Measurements from ENCODE around the gene ERN1. TPM values are rescaled to one million over a fixed set of nuclear protein-coding genes. Genes with fewer than 3 reads are reported as not detected.

Gene ERN1
- polyA plus RNA-seq, 1 donor (not counting 4 experiments of a cell fraction or from before 2014, with no cell fraction given): 7.1 TPM

DNA sequence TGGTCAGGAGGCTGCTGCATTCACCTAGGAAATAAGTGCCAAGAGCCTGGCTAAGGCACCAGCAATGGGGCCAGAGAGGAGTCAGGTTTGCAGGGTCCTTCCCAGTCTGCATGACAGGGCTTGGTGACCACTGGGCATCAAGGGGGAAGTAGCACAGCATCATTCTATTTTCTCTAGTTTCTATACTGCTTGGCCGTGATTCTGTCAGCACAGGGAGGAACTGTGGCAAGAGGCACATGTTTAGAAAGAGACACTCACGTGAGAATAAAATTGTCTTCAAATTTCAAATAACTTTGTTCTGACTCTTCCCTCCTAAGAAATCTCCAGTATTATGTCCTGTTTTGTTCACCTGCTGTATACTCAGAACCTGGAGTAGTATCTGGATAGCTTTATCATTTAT is 37.8 kb downstream of the ERN1 start:
- Histone ChIP-seq H3K27ac (ENCODE audit: control insufficient read depth, insufficient read depth, low read length) (no peak overlapping the region), H3K27me3 (ENCODE audit: control insufficient read depth, extremely low read depth, insufficient read depth, low read length) (no peaks in the 10 kb centered on the region), H4K20me1 (ENCODE audit: control insufficient read depth, extremely low read depth, insufficient read depth, low read length) (no peaks in the 10 kb centered on the region), H3K4me1 (ENCODE audit: control insufficient read depth, extremely low read depth, insufficient read depth, low read length) (peaks cover 19% of the 10 kb centered on the region), H3K9ac (ENCODE audit: control insufficient read depth, extremely low read depth, insufficient read depth, low read length) (no peak overlapping the region), H3K36me3 (ENCODE audit: control insufficient read depth in 2 of 2, extremely low read depth in 1 of 2, insufficient read depth in 2 of 2, low read length in 2 of 2) (peaks cover 3 to 10% of the 10 kb centered on the region in 2 experiments), H3K9me3 (ENCODE audit: control insufficient read depth, low read depth, low read length) (no peaks in the 10 kb centered on the region), H3K4me2 (ENCODE audit: control insufficient read depth, extremely low read depth, insufficient read depth, low read depth, low read length) (no peak overlapping the region), H3K9me1 (ENCODE audit: control insufficient read depth, extremely low read depth, insufficient read depth, low read length) (no peaks in the 10 kb centered on the region), H3K4me3 (ENCODE audit: control insufficient read depth in 2 of 3, extremely low read depth in 1 of 3, insufficient read depth in 2 of 3, low read depth in 1 of 3, low read length in 3 of 3) (no peak overlapping the region), H2AFZ (ENCODE audit: control insufficient read depth, low read length) (no peak overlapping the region), H3K79me2 (ENCODE audit: control insufficient read depth, insufficient read depth, low read length) (peaks cover 6% of the 10 kb centered on the region)
- FAIRE-seq (no peak), DNase-seq (ENCODE audit: low read depth, low spot score) (no peak)
- dilution Hi-C loops (cut with MboI; ENCODE audit: extremely low pct_ligation_motif_present, low sequenced_read_pairs): no loop called here
- TF ChIP-seq, protein P1, sequence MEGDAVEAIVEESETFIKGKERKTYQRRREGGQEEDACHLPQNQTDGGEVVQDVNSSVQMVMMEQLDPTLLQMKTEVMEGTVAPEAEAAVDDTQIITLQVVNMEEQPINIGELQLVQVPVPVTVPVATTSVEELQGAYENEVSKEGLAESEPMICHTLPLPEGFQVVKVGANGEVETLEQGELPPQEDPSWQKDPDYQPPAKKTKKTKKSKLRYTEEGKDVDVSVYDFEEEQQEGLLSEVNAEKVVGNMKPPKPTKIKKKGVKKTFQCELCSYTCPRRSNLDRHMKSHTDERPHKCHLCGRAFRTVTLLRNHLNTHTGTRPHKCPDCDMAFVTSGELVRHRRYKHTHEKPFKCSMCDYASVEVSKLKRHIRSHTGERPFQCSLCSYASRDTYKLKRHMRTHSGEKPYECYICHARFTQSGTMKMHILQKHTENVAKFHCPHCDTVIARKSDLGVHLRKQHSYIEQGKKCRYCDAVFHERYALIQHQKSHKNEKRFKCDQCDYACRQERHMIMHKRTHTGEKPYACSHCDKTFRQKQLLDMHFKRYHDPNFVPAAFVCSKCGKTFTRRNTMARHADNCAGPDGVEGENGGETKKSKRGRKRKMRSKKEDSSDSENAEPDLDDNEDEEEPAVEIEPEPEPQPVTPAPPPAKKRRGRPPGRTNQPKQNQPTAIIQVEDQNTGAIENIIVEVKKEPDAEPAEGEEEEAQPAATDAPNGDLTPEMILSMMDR (optimal IDR thresholded peaks at IDR 0.05 in 1 of 3, IDR thresholded peaks at IDR 0.05 in 1 of 3, conservative IDR thresholded peaks at IDR 0.05 in 1 of 3; ENCODE audit: extremely low read depth in 1 of 3, insufficient read depth in 2 of 3, low read length in 3 of 3): no peak
- no peak for TF ChIP-seq EZH2 (IDR thresholded peaks at IDR 0.05; ENCODE audit: low read length)

GRCh38 chr17:64091571-64091970 is 38.4 kb downstream of the ERN1 start:
- peaks cover 6% of the 10 kb centered on the region for H3K79me2 ChIP-seq (ENCODE audit: control insufficient read depth, insufficient read depth, low read length)
- TF ChIP-seq, protein P1 (optimal IDR thresholded peaks at IDR 0.05 in 1 of 3, IDR thresholded peaks at IDR 0.05 in 1 of 3, conservative IDR thresholded peaks at IDR 0.05 in 1 of 3; ENCODE audit: extremely low read depth in 1 of 3, insufficient read depth in 2 of 3, low read length in 3 of 3): no peak
- TF ChIP-seq EZH2 (IDR thresholded peaks at IDR 0.05; ENCODE audit: low read length): no peak
- H3K36me3 ChIP-seq (ENCODE audit: control insufficient read depth in 2 of 2, extremely low read depth in 1 of 2, insufficient read depth in 2 of 2, low read length in 2 of 2): peaks cover 3 to 5% of the 10 kb centered on the region in 2 experiments
- H2AFZ ChIP-seq (ENCODE audit: control insufficient read depth, low read length): no peak overlapping the region
- peaks cover 15% of the 10 kb centered on the region for H3K4me1 ChIP-seq (ENCODE audit: control insufficient read depth, extremely low read depth, insufficient read depth, low read length)
- H3K4me2 ChIP-seq (ENCODE audit: control insufficient read depth, extremely low read depth, insufficient read depth, low read depth, low read length): no peak overlapping the region
- FAIRE-seq (no peak), DNase-seq (ENCODE audit: low read depth, low spot score) (no peak)
- dilution Hi-C loops (cut with MboI; ENCODE audit: extremely low pct_ligation_motif_present, low sequenced_read_pairs): no loop called here
- H4K20me1 ChIP-seq (ENCODE audit: control insufficient read depth, extremely low read depth, insufficient read depth, low read length): no peaks in the 10 kb centered on the region
- H3K9me3 ChIP-seq (ENCODE audit: control insufficient read depth, low read depth, low read length): no peaks in the 10 kb centered on the region
- H3K27me3 ChIP-seq (ENCODE audit: control insufficient read depth, extremely low read depth, insufficient read depth, low read length): no peaks in the 10 kb centered on the region
- no peak overlapping the region for H3K4me3 ChIP-seq (ENCODE audit: control insufficient read depth in 2 of 3, extremely low read depth in 1 of 3, insufficient read depth in 2 of 3, low read depth in 1 of 3, low read length in 3 of 3)
- H3K9ac ChIP-seq (ENCODE audit: control insufficient read depth, extremely low read depth, insufficient read depth, low read length): no peak overlapping the region
- H3K9me1 ChIP-seq (ENCODE audit: control insufficient read depth, extremely low read depth, insufficient read depth, low read length): no peaks in the 10 kb centered on the region
- H3K27ac ChIP-seq (ENCODE audit: control insufficient read depth, insufficient read depth, low read length): no peak overlapping the region
